T-helper 1 cell treated with Interleukin-12 subunit alpha and Interleukin-12 subunit beta and Interleukin-4 antibody, amounts not matched to agents 30 μg/mL and 1 μg/mL, for 36 hours (primary cell): ENCODE data around the gene RENBP.
A peak's percentile ranks its signal among the peaks of the same experiment; 100 is the strongest.

Experiments
- H3K27ac Mint-ChIP-seq: one replicate; pipeline ENCODE4 v1.8.0; 2021; ENCODE audit warnings: mild to moderate bottlenecking, mixed read lengths
- H3K27me3 Mint-ChIP-seq: one replicate; pipeline ENCODE4 v1.8.0; 2021; ENCODE audit warnings: low read depth, mixed read lengths
- H3K36me3 Mint-ChIP-seq: one replicate; pipeline ENCODE4 v1.8.0; 2021; ENCODE audit warnings: low read depth, mixed read lengths
- H3K4me1 Mint-ChIP-seq: one replicate; pipeline ENCODE4 v1.8.0; 2021; ENCODE audit warnings: low read depth, mixed read lengths
- H3K4me3 Mint-ChIP-seq: one replicate; pipeline ENCODE4 v1.8.0; 2021; ENCODE audit warnings: mild to moderate bottlenecking, moderate library complexity, mixed read lengths
- H3K9me3 Mint-ChIP-seq: one replicate; pipeline ENCODE4 v1.8.0; 2021; ENCODE audit warnings: mixed read lengths

RENBP gene

DNA sequence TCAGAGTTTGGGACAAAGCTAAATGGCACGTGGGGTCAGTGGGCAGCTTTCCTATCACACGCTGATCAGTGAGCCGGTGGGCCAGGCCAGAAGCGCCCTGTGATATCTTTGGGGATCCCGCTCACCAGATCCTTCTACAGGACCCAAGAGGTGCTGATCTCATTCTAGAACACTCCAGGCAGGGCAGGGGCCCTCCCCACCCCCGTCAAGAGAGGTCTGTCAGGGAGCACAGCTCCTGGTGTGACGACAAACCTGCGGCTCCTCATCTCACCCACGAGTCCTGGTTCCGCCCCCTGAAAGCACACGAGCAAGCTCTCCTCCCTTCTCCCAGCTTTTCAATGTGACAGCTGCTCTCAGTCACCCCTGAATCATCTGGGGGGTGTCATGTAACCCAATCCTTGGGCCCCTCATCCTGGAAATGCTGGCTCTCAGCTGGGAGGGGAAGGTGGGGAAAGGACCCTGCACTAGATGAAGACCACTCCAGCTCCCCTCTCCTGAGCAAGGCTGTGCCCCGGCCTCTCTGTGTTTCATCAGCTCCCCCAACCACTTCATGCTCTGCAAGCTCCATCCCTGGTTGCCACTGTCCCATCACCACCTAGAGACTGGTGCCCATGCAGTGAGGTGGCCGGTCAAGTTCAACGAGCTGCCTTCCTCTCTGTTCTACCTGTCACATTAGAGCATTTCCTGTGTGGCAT, 22.5 kb upstream of the RENBP start:
- H3K4me3 Mint-ChIP-seq = peak overlapping the region; percentile 100
- peaks cover 18% of the 10 kb centered on the region for H3K36me3 Mint-ChIP-seq
- H3K27ac Mint-ChIP-seq = peak overlapping the region; percentile 98
- peaks cover 20% of the 10 kb centered on the region for H3K4me1 Mint-ChIP-seq
- no peaks in the 10 kb centered on the region for H3K9me3 Mint-ChIP-seq
- H3K27me3 Mint-ChIP-seq = no peaks in the 10 kb centered on the region

DNA sequence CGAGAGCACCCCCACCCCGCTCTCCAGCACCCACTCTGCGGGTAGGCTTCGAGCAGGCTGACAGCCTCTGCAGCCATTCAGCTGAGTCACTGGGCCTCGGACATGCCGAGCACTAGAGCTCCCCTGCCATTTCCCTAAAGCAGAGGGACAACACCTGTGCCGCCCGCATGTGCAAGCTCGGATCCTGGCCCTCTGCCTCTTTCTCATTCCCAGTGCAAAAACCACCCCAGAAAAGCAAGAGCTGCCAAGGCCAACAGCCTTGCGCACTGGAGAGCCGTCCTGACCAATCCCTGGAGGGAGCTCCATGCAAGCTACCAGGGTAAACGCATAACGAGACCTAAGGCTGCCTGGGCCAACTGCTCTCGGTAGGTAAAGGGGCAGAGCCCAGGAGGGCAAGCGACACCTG, 21.8 kb upstream of the RENBP start:
- peak overlapping the region; percentile 100 for H3K4me3 Mint-ChIP-seq
- peaks cover 20% of the 10 kb centered on the region for H3K4me1 Mint-ChIP-seq
- H3K9me3 Mint-ChIP-seq = no peaks in the 10 kb centered on the region
- H3K27me3 Mint-ChIP-seq = no peaks in the 10 kb centered on the region
- H3K36me3 Mint-ChIP-seq = peaks cover 17% of the 10 kb centered on the region
- H3K27ac Mint-ChIP-seq = peak overlapping the region; percentile 52

- H3K27ac Mint-ChIP-seq = peak overlapping the region; percentile 62
- H3K36me3 Mint-ChIP-seq = peaks cover 18% of the 10 kb centered on the region
- H3K9me3 Mint-ChIP-seq = no peaks in the 10 kb centered on the region
- no peak overlapping the region for H3K4me3 Mint-ChIP-seq
- H3K27me3 Mint-ChIP-seq = no peaks in the 10 kb centered on the region
- H3K4me1 Mint-ChIP-seq = peaks cover 20% of the 10 kb centered on the region
Observed at GRCh38 chrX:153965406-153965805, 21.0 kb upstream of the RENBP start.

DNA sequence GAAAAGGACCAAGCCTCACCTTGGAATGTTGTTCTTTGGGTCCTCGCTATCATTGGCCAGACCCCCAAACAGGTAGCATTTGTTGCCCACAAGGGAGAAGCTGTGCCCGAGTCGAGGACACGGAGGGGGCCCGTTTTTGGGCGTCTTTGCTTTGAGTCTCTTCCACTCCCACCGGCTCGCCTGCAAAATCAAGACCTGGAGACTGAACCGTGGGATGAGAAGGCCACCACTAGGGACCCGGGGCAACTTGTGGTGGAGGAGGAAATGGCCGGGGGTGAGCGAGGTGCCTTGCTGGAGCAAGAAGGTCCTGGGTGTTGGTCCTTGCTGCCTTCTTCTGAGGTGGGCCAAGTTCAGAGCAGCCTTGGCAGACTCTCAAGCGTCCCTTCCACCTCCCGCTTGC, 19.7 kb upstream of the RENBP start:
- H3K27ac Mint-ChIP-seq = no peak overlapping the region
- peaks cover 13% of the 10 kb centered on the region for H3K36me3 Mint-ChIP-seq
- no peak overlapping the region for H3K4me3 Mint-ChIP-seq
- H3K27me3 Mint-ChIP-seq = no peaks in the 10 kb centered on the region
- H3K4me1 Mint-ChIP-seq = peaks cover 20% of the 10 kb centered on the region
- H3K9me3 Mint-ChIP-seq = no peaks in the 10 kb centered on the region

DNA sequence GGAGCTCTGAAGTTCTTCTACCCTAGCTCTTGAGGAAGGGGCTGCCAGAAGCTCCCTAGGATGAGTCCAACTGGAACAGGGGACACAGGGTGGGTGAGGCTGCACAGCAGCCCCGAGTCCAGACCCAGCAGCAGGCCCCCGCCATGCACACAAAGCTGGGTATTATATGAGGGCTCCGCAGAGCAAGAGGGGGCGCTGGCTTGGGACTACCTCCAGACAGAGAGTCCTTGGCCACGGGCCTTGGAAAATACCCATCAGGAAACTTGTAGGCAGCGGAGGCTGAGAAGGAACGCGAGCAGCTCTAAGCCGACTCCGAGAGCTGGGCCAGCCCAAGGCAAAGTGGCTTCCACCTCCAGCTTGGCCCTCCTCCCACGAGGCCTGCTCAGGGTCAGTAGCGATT, 19.1 kb upstream of the RENBP start:
- H3K9me3 Mint-ChIP-seq = no peaks in the 10 kb centered on the region
- peaks cover 13% of the 10 kb centered on the region for H3K36me3 Mint-ChIP-seq
- no peaks in the 10 kb centered on the region for H3K27me3 Mint-ChIP-seq
- no peak overlapping the region for H3K27ac Mint-ChIP-seq
- H3K4me1 Mint-ChIP-seq = peaks cover 20% of the 10 kb centered on the region
- no peak overlapping the region for H3K4me3 Mint-ChIP-seq

DNA sequence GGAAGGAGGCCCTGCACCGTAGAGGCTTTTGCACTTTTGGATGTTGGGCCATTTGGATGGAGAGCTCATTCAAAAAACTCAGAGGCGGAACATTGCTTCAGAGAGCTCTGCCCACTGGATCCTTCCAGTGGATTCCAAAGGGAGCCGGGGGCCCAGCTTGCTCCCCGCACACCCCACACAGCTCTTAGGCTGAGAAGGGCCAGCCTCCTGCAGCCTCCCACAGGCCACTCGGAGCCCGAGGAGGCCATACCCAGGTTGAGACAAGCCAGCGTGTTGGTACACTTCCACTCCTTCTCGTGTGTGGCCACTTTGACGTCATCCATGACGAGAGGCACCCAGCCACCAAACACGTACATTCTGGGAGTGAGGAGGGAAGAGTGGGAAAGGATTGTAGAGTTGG, 16.8 kb upstream of the RENBP start:
- Mint-ChIP-seq H3K4me3 (no peak overlapping the region), H3K4me1 (peaks cover 3% of the 10 kb centered on the region), H3K27ac (no peak overlapping the region), H3K27me3 (no peaks in the 10 kb centered on the region), H3K9me3 (no peaks in the 10 kb centered on the region), H3K36me3 (peaks cover 9% of the 10 kb centered on the region)

DNA sequence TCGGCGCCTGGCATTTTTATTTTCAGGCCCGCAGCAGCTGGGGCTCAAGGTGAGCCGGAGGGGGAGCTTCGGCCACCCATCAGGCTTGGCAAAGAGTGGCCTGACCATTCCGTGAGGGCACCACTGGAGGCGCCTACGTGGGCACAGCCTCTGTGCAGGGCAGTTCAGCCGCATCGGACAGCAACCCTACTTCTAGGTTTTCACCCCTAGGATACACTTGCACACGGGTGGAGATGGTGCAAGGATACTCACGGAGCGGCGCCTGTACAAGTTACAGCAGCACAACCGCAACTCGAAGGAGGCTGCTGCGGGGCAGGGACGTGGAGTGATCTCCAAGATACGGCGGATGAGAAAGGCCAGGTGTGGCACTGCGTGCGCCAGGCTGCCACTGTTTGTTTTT, 16.3 kb upstream of the RENBP start:
- H3K4me3 Mint-ChIP-seq = no peak overlapping the region
- H3K27ac Mint-ChIP-seq = no peak overlapping the region

DNA sequence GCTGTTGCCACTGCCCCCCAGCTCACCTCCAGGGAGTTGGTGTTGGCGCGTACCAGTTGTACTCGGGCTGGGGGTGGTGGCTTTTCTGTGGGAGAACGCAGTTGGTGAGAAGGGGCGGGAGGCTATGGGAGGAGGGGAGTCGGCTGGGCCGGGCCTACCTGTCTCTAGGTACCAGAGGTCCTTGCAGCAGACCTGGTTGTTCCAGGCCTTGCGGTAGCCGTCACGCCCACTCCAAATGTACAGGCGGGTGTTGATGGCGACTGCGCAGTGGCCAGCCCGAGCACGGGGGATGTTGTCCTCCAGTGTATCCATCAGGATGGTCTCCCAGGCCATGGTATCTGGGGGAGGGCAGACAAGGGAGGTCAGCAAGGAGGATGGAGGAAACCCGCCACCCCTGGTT, 15.6 kb upstream of the RENBP start:
- H3K36me3 Mint-ChIP-seq = peaks cover 12% of the 10 kb centered on the region

More for the DNA sequence above, 16.3 kb upstream of the RENBP start:
- Mint-ChIP-seq H3K27me3 (no peaks in the 10 kb centered on the region), H3K4me1 (peaks cover under 1% of the 10 kb centered on the region), H3K9me3 (no peaks in the 10 kb centered on the region), H3K36me3 (peaks cover 10% of the 10 kb centered on the region)

DNA sequence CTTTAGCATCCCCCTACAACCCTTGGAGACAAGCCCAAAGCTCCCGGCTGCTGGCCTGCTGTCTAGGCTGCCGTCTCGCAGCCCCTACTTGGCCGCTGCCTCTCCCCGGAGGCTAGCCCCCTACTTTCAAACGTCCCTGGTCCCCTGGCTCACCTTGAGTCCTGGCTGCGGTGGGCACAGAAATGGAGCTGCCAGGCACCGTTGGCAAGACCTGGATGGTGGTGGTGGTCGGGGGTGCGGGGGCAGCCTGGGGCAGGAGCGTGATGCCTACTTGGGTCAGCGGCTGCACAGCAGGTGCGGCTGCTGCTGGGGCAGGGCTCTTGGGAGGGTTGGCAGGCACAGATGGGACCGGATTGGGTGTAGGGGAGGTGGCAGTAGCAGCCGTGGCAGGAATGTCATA, 15.2 kb upstream of the RENBP start:
- H3K4me1 Mint-ChIP-seq = peaks cover 2% of the 10 kb centered on the region
- H3K27ac Mint-ChIP-seq = no peak overlapping the region
- peaks cover 12% of the 10 kb centered on the region for H3K36me3 Mint-ChIP-seq
- no peak overlapping the region for H3K4me3 Mint-ChIP-seq
- no peaks in the 10 kb centered on the region for H3K9me3 Mint-ChIP-seq
- no peaks in the 10 kb centered on the region for H3K27me3 Mint-ChIP-seq

More for the DNA sequence above, 15.6 kb upstream of the RENBP start:
- no peaks in the 10 kb centered on the region for H3K27me3 Mint-ChIP-seq
- peaks cover 2% of the 10 kb centered on the region for H3K4me1 Mint-ChIP-seq
- H3K4me3 Mint-ChIP-seq = no peak overlapping the region
- no peaks in the 10 kb centered on the region for H3K9me3 Mint-ChIP-seq
- H3K27ac Mint-ChIP-seq = no peak overlapping the region

GRCh38 chrX:153958605-153959004, 14.2 kb upstream of the RENBP start:
- H3K36me3 Mint-ChIP-seq = peaks cover 12% of the 10 kb centered on the region
- H3K27ac Mint-ChIP-seq = no peak overlapping the region
- H3K4me3 Mint-ChIP-seq = no peak overlapping the region
- peaks cover 2% of the 10 kb centered on the region for H3K4me1 Mint-ChIP-seq
- H3K9me3 Mint-ChIP-seq = no peaks in the 10 kb centered on the region
- no peaks in the 10 kb centered on the region for H3K27me3 Mint-ChIP-seq

DNA sequence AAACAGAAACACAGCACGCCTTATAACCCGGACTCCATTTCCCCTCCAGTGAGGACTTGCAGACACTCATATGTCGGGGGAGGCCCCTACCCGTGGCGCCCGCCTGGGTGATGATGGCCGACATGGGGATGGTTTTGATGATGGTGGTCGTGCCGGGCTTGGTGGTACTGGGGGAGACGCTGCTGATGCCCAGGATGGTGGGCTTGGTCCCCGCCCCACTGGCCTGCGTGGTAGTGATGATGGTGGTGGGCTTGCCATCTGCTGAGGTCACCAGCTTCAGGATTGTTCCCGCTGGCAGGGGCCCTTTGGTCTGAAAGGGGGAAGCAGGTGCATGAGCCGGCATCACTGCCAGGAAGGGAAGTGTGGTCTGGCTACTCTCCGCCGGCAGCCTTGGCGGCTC, 12.8 kb upstream of the RENBP start:
- Mint-ChIP-seq H3K27ac (no peak overlapping the region), H3K4me1 (peaks cover 2% of the 10 kb centered on the region), H3K4me3 (no peak overlapping the region), H3K27me3 (no peaks in the 10 kb centered on the region), H3K36me3 (peaks cover 15% of the 10 kb centered on the region), H3K9me3 (no peaks in the 10 kb centered on the region)

DNA sequence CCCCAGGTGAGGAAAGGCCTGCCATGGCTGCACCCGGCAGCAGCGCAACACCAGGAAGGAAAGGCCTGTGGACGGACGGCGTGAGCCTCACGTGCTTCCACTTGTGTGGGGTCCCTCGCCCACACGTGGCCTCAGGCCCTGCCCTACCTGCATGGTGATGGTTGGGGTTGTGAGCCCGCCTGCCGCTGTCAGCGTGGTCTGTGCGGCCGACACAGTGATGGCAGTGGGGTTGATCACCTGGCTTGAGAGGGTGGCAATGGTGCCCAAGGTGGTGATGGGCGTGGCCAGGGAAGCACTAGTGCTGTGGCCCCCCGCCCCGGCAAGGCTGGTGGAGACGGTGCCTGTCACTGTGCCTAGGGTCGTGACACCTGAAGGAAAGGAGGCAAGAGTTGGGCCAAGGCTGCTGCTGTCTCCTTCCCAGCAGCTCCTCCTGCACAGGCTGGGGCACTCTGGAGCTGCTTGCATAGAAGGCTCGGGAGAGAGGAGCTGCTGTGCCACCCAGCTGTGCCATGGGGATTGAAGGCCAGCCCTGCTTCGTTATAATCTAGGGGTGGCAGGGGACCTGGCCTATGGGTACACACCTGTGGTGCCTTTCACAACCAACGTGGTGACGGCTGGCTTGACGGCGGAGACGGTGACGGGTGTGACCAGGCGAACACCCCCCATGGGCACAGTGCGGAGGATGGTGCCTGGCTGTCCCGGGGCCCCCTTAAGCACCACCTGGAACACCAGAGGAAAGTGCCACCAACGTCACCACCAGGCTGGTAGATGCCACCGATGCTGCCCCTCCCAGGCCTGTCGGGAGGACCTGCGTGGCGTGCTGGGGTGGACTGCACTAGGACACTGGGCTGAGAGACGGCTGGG, 11.8 kb upstream of the RENBP start:
- no peak overlapping the region for H3K27ac Mint-ChIP-seq
- no peaks in the 10 kb centered on the region for H3K9me3 Mint-ChIP-seq
- no peak overlapping the region for H3K4me3 Mint-ChIP-seq
- H3K4me1 Mint-ChIP-seq = peaks cover 2% of the 10 kb centered on the region
- no peaks in the 10 kb centered on the region for H3K27me3 Mint-ChIP-seq
- H3K36me3 Mint-ChIP-seq = peaks cover 14% of the 10 kb centered on the region

GRCh38 chrX:153955228-153955732, 10.8 kb upstream of the RENBP start:
- Mint-ChIP-seq H3K27ac (peak overlapping the region; percentile 52), H3K9me3 (no peaks in the 10 kb centered on the region), H3K4me3 (no peak overlapping the region), H3K4me1 (peaks cover 5% of the 10 kb centered on the region), H3K27me3 (no peaks in the 10 kb centered on the region), H3K36me3 (peaks cover 18% of the 10 kb centered on the region)

- peaks cover 19% of the 10 kb centered on the region for H3K36me3 Mint-ChIP-seq
- no peak overlapping the region for H3K27ac Mint-ChIP-seq
- H3K4me3 Mint-ChIP-seq = no peak overlapping the region
- peaks cover 6% of the 10 kb centered on the region for H3K4me1 Mint-ChIP-seq
- no peaks in the 10 kb centered on the region for H3K27me3 Mint-ChIP-seq
- no peaks in the 10 kb centered on the region for H3K9me3 Mint-ChIP-seq
Observed at GRCh38 chrX:153954558-153955227, 10.2 kb upstream of the RENBP start.
